Measurements from ENCODE around the gene ACAA2. TPM values are rescaled to one million over a fixed set of nuclear protein-coding genes. Genes with fewer than 3 reads are reported as not detected.
"Not testable (repeated sequence)": the region's sequence is repeated elsewhere in the genome, so short reads cannot be mapped to it uniquely, and the experiment has no call there.

Gene ACAA2
- total and polyA plus RNA-seq, 2 donors: 44.5 to 54.5 TPM

DNA sequence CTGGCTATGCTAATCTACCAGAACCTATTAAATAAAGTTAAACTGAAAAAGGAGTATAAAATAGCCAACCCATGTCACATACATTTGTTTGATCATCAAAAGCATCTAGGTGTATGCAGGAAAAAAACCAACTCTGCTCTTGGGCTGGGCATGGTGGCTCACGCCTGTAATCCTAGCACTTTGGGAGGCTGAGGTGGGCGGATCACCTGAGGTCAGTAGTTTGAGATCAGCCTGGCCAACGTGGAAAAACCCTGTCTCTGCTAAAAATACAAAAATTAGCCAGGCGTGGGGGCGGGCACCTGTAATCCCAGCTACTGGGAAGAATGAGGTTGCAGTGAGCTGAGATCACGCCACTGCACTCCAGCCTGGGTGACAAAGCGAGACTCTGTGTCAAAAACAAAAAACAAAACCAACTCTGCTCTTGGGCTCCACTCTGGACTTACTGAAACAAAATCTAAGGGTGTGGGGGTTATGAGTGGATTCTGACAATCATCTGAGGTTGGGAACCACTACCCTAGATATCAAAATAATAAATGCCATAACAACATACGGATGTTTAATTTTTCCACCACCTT is 23.7 kb downstream of the ACAA2 start:
- H3K9me3 ChIP-seq (ENCODE audit: control insufficient read depth in 2 of 2, insufficient read depth in 1 of 2, low read length in 1 of 2); H3K4me1 ChIP-seq (ENCODE audit: control insufficient read depth in 2 of 2, insufficient read depth in 2 of 2, low read length in 2 of 2); H3K27ac ChIP-seq (ENCODE audit: low read depth in 1 of 2, low read length in 1 of 2); H3K27me3 ChIP-seq (ENCODE audit: control insufficient read depth in 2 of 2, insufficient read depth in 1 of 2, low read length in 1 of 2); DNase-seq (ENCODE audit: low read depth in 6 of 9, low spot score in 9 of 9); H3K4me3 ChIP-seq (ENCODE audit: low read length in 2 of 2): not testable (repeated sequence)
- 96% methylated on average over 8 of the region's 8 CpGs for WGBS
- peaks cover 4 to 13% of the 10 kb centered on the region in 2 donors for H3K36me3 ChIP-seq (ENCODE audit: control insufficient read depth in 2 of 2, insufficient read depth in 2 of 2, low read length in 1 of 2)

DNA sequence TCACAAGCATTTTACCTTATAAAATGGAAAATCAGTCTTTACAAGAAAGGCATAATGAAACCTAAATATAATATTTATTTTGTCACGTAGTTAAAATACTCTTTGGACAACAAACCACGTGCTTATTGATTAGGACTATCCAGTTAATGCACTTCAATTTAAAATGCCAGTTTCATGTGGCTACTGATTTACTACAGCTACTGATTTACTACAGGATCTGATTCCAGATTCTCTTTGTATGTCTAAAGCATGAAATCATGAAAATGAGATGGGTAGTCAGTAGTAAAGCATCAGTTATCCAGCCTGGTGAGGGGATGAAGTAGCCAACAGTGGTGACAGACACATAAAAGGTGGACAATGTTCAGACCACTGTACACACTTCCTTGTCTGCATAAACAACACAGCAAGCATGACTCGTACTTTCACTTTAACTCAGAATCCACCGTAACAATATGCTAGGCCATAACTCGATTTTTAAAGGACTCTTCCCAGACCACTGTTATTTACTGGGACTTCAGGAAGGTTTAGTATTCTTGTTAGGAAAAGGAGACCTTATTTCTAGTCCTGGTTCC is 24.9 kb downstream of the ACAA2 start:
- Histone ChIP-seq H3K36me3 (ENCODE audit: control insufficient read depth in 2 of 2, insufficient read depth in 2 of 2, low read length in 1 of 2) (peaks cover 7 to 14% of the 10 kb centered on the region in 2 donors), H3K4me1 (ENCODE audit: control insufficient read depth in 2 of 2, insufficient read depth in 2 of 2, low read length in 2 of 2) (peaks cover 0 to 2% of the 10 kb centered on the region in 2 donors), H3K4me3 (ENCODE audit: low read length in 2 of 2) (no peak overlapping the region), H3K9me3 (ENCODE audit: control insufficient read depth in 2 of 2, insufficient read depth in 1 of 2, low read length in 1 of 2) (no peaks in the 10 kb centered on the region), H3K27ac (ENCODE audit: low read depth in 1 of 2, low read length in 1 of 2) (no peak overlapping the region), H3K27me3 (ENCODE audit: control insufficient read depth in 2 of 2, insufficient read depth in 1 of 2, low read length in 1 of 2) (no peaks in the 10 kb centered on the region)
- DNase-seq (ENCODE audit: low read depth in 6 of 9, low spot score in 9 of 9): no peak
- WGBS: 93% methylated on average over 5 of the region's 5 CpGs

DNA sequence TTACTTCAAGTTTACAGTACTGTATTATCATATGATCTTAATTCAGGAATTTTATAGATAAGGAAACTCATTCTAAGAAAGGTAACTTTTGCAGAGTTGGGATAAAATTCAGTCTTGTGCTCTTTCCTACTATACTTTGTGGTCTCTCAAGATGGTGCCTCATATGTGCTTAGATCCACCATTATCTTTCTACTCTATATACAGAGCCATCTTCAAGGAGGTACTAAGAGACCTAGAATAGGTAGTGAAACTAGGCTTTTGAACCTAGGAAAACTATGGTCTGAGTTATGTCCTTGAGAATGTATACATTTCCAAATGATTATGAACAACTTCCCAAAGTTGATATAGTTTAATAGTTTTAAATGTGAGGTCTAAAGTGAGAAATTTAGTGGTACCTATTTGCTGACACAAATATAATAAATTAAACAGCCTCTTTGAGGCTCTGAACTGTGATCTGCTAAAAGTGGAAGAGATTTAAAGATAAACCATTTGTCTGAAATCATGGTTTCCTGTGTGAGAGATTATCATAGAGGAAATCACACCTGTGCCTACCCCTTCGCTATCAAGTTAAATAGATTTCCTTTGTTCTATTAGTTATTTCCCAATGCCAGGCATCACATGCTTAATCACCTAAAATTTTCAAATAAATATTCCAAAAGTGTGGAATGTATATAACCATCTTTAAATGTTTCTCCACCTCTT is 27.2 kb downstream of the ACAA2 start:
- peaks cover 0 to 2% of the 10 kb centered on the region in 2 donors for H3K4me1 ChIP-seq (ENCODE audit: control insufficient read depth in 2 of 2, insufficient read depth in 2 of 2, low read length in 2 of 2)
- DNase-seq (ENCODE audit: low read depth in 6 of 9, low spot score in 9 of 9): peak in 2 of 9 donors; percentile 11 to 43

DNA sequence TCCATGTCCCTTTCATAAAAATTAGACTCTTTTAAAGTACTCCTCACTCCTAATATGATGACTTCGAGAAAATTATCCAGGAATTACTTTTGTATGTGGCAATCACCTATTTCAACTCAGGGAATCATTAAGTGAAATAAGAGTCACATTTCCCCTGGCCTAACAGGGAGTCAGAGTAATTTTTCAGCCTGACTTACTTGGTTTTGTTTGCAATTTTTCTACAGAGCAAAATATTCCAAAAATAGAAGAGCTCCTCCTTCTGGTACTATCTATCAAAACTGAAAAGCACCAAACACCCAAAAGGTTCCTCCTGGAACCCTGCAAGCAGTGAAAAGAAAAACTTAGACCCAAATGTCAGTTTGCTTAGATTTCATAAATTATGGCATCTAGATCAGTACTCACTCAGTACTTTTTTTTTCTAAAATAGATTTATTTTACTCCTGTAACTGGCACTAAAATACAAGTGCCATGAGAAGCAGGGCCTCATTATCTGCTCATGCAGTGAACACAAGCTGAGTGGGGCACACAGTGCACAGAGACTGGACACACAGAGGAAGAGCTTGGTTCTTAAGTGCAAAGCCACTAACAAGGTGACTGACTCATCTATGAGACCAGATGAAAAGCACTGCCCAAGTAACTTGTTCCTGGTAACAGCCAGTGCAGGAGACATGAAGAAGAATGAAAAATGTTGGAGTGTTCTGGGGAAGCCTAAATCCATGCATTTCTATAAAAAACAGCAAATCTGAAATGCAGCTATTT is 28.7 kb downstream of the ACAA2 start:
- 96% methylated on average over 1 of the region's 1 CpG for WGBS
- peaks cover 0 to 2% of the 10 kb centered on the region in 2 donors for H3K4me1 ChIP-seq (ENCODE audit: control insufficient read depth in 2 of 2, insufficient read depth in 2 of 2, low read length in 2 of 2)
- H3K36me3 ChIP-seq (ENCODE audit: control insufficient read depth in 2 of 2, insufficient read depth in 2 of 2, low read length in 1 of 2): peaks cover 10 to 15% of the 10 kb centered on the region in 2 donors
- no peaks in the 10 kb centered on the region for H3K9me3 ChIP-seq (ENCODE audit: control insufficient read depth in 2 of 2, insufficient read depth in 1 of 2, low read length in 1 of 2)
- H3K4me3 ChIP-seq (ENCODE audit: low read length in 2 of 2): no peak overlapping the region
- no peak overlapping the region for H3K27ac ChIP-seq (ENCODE audit: low read depth in 1 of 2, low read length in 1 of 2)
- no peak for DNase-seq (ENCODE audit: low read depth in 6 of 9, low spot score in 9 of 9)
- H3K27me3 ChIP-seq (ENCODE audit: control insufficient read depth in 2 of 2, insufficient read depth in 1 of 2, low read length in 1 of 2): no peaks in the 10 kb centered on the region

More for the DNA sequence above, 27.2 kb downstream of the ACAA2 start:
- Histone ChIP-seq H3K27me3 (ENCODE audit: control insufficient read depth in 2 of 2, insufficient read depth in 1 of 2, low read length in 1 of 2) (no peaks in the 10 kb centered on the region), H3K27ac (ENCODE audit: low read depth in 1 of 2, low read length in 1 of 2) (no peak overlapping the region), H3K9me3 (ENCODE audit: control insufficient read depth in 2 of 2, insufficient read depth in 1 of 2, low read length in 1 of 2) (no peaks in the 10 kb centered on the region), H3K4me3 (ENCODE audit: low read length in 2 of 2) (no peak overlapping the region), H3K36me3 (ENCODE audit: control insufficient read depth in 2 of 2, insufficient read depth in 2 of 2, low read length in 1 of 2) (peaks cover 7 to 13% of the 10 kb centered on the region in 2 donors)
- 11% methylated on average over 1 of the region's 1 CpG for WGBS

DNA sequence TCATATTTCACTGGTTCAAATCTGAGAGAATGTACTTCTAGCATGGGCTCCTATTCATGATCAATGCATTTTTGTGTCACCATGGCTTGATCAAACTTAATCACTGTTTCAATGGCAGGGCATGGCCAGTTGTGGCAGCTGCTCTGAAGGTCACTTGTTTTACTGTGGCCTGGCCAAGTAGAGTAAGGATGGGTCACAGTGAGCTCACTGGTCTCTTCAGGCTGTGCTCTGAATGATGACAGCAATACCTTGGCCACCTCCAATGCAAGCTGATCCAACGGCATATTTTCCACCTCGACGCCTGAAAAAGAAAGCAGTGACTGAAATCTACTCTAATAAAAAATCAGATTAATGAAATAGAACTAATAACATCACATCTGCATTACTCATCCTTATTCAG is 29.7 kb downstream of the ACAA2 start:
- H3K27me3 ChIP-seq (ENCODE audit: control insufficient read depth in 2 of 2, insufficient read depth in 1 of 2, low read length in 1 of 2); H3K9me3 ChIP-seq (ENCODE audit: control insufficient read depth in 2 of 2, insufficient read depth in 1 of 2, low read length in 1 of 2); H3K4me3 ChIP-seq (ENCODE audit: low read length in 2 of 2); H3K27ac ChIP-seq (ENCODE audit: low read depth in 1 of 2, low read length in 1 of 2); H3K4me1 ChIP-seq (ENCODE audit: control insufficient read depth in 2 of 2, insufficient read depth in 2 of 2, low read length in 2 of 2); DNase-seq (ENCODE audit: low read depth in 6 of 9, low spot score in 9 of 9): not testable (repeated sequence)
- H3K36me3 ChIP-seq (ENCODE audit: control insufficient read depth in 2 of 2, insufficient read depth in 2 of 2, low read length in 1 of 2): peaks cover 10 to 20% of the 10 kb centered on the region in 2 donors
- WGBS: 95% methylated on average over 3 of the region's 3 CpGs

DNA sequence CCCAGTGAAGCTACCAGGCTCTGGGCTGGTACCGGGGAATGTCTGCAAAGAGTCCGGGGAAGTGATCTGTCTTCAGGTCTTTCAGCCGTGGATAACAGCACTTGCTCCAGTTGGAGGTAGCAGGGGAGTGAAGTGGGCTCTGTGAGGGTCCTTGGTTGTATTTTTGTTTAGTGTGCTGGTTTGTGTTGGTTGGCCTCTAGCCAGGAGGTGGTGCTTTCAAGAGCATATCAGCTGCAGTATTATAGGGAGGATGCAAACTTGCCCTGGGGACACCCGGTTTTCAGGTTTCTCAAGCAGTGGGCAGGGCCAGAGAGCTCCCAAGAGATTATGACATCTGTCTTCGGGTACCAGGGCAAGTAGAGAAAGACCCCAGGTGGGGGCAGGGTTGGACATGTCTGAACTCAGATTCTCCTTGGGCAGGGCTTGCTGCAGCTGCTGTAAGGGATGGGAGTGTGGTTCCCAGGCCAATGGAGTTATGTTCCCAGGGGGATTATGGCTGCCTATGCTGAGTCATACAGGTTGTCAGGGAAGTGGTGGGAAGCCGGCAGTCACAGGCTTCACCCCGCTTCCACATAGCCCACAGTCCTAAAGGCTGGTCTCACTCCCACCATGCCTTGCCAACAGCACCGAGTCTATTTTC is 34.4 kb downstream of the ACAA2 start:
- WGBS: 84% methylated on average over 8 of the region's 8 CpGs
- Histone ChIP-seq H3K36me3 (ENCODE audit: control insufficient read depth in 2 of 2, insufficient read depth in 2 of 2, low read length in 1 of 2) (peaks cover 8 to 16% of the 10 kb centered on the region in 2 donors), H3K27ac (ENCODE audit: low read depth in 1 of 2, low read length in 1 of 2) (no peak overlapping the region), H3K4me1 (ENCODE audit: control insufficient read depth in 2 of 2, insufficient read depth in 2 of 2, low read length in 2 of 2) (no peaks in the 10 kb centered on the region), H3K27me3 (ENCODE audit: control insufficient read depth in 2 of 2, insufficient read depth in 1 of 2, low read length in 1 of 2) (no peaks in the 10 kb centered on the region), H3K9me3 (ENCODE audit: control insufficient read depth in 2 of 2, insufficient read depth in 1 of 2, low read length in 1 of 2) (peaks cover 0 to 6% of the 10 kb centered on the region in 2 donors), H3K4me3 (ENCODE audit: low read length in 2 of 2) (no peak overlapping the region)
- no peak for DNase-seq (ENCODE audit: low read depth in 6 of 9, low spot score in 9 of 9)

DNA sequence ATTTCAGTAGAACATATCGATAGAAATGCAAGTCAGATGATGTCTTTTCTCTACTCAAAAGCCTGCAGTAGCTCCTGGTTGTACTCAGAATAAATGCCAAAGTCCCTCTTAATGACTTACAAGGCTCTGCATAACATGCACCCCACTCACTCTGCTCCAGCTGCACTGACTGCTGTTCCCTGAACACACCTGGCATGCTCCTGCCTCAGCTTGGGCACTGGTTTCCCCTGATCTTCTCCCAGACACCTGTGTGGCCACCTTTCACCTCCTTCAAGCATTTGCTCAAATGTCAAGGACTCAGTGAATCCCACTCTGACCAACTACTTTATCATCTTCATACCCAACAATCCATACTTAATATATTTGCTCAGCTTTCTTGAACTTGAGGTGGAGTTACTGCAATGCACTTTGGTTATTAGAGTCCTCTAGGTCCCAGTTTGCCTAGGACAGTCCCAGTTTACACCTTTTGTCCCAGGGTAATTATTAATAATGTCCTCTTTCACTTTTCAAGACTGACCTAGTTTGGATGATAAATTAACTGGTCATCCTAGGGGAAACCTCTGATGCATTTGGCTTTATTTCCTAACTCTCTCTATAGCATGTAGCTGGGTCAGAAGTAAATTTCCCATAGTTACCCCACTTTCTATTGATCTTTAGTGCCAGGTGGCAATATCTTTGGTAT is 44.1 kb downstream of the ACAA2 start:
- no peaks in the 10 kb centered on the region for H3K4me1 ChIP-seq (ENCODE audit: control insufficient read depth in 2 of 2, insufficient read depth in 2 of 2, low read length in 2 of 2)
- H3K9me3 ChIP-seq (ENCODE audit: control insufficient read depth in 2 of 2, insufficient read depth in 1 of 2, low read length in 1 of 2): no peaks in the 10 kb centered on the region
- no peak for DNase-seq (ENCODE audit: low read depth in 6 of 9, low spot score in 9 of 9)
- H3K4me3 ChIP-seq (ENCODE audit: low read length in 2 of 2): no peak overlapping the region
- WGBS: 88% methylated on average over 1 of the region's 1 CpG
- H3K36me3 ChIP-seq (ENCODE audit: control insufficient read depth in 2 of 2, insufficient read depth in 2 of 2, low read length in 1 of 2): no peaks in the 10 kb centered on the region
- no peak overlapping the region for H3K27ac ChIP-seq (ENCODE audit: low read depth in 1 of 2, low read length in 1 of 2)
- peaks cover 0 to 2% of the 10 kb centered on the region in 2 donors for H3K27me3 ChIP-seq (ENCODE audit: control insufficient read depth in 2 of 2, insufficient read depth in 1 of 2, low read length in 1 of 2)

DNA sequence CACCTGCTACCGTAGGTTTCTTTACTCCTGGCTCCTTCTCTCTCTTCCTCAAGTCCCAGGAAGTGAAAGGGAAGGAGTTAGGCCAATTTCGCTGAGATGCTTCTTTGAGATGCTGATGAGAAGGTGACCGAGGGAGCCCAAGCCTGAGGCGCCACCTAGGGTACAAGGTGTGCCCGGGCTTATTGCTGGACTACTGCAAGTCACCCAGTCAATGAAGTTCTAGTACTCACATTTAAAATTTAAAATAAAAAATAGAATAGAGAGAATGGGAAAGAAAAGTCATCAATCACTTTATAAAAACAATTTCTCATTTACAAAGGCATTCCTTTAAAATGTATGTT is 45.3 kb downstream of the ACAA2 start:
- Histone ChIP-seq H3K27ac (ENCODE audit: low read depth in 1 of 2, low read length in 1 of 2) (no peak overlapping the region), H3K4me3 (ENCODE audit: low read length in 2 of 2) (no peak overlapping the region), H3K9me3 (ENCODE audit: control insufficient read depth in 2 of 2, insufficient read depth in 1 of 2, low read length in 1 of 2) (no peaks in the 10 kb centered on the region), H3K4me1 (ENCODE audit: control insufficient read depth in 2 of 2, insufficient read depth in 2 of 2, low read length in 2 of 2) (no peaks in the 10 kb centered on the region), H3K36me3 (ENCODE audit: control insufficient read depth in 2 of 2, insufficient read depth in 2 of 2, low read length in 1 of 2) (no peaks in the 10 kb centered on the region), H3K27me3 (ENCODE audit: control insufficient read depth in 2 of 2, insufficient read depth in 1 of 2, low read length in 1 of 2) (peaks cover 0 to 2% of the 10 kb centered on the region in 2 donors)
- DNase-seq (ENCODE audit: low read depth in 6 of 9, low spot score in 9 of 9): no peak
- WGBS: 44% methylated on average over 5 of the region's 5 CpGs

Measured in thymus (tissue), 11 donors.